Activated CD8-positive, alpha-beta memory T cell treated with anti-CD3 and anti-CD28 coated beads, Interleukin-2, amount 10 ng/mL, durations not matched to agents 7 days and 5 days (primary cell): ENCODE data around the gene CAGE1. TPM values are rescaled to one million over a fixed set of nuclear protein-coding genes. Genes with fewer than 3 reads are reported as not detected.
A peak's percentile ranks its signal among the peaks of the same experiment; 100 is the strongest.
"Not testable (repeated sequence)": the region's sequence is repeated elsewhere in the genome, so short reads cannot be mapped to it uniquely, and the experiment has no call there.

ENCODE experiments used
- ATAC-seq: fragments of 150-1000 bp; cut with Tn5 transposase; one replicate; pipeline ENCODE4 v1.10.0; 2021; ENCODE audit warnings: moderate library complexity
- CTCF ChIA-PET: fragments of 350-600 bp; sonication (Branson Sonifier 250); formaldehyde crosslinking; loops from one replicate; lab custom pipeline; 2021; ENCODE audit warnings: antibody characterized with exemption; lab: Charles Lee
- DNase-seq: peaks from one replicate; pipeline ENCODE4 v3.0.0-alpha.2; 2020
- H3K27ac Mint-ChIP-seq: one replicate; pipeline ENCODE4 v1.8.0; 2021; ENCODE audit warnings: mild to moderate bottlenecking, mixed read lengths
- H3K27me3 Mint-ChIP-seq: one replicate; pipeline ENCODE4 v1.8.0; 2021; ENCODE audit warnings: mixed read lengths
- H3K36me3 Mint-ChIP-seq: one replicate; pipeline ENCODE4 v1.8.0; 2021; ENCODE audit warnings: mild to moderate bottlenecking, mixed read lengths
- H3K4me1 Mint-ChIP-seq: one replicate; pipeline ENCODE4 v1.8.0; 2021; ENCODE audit warnings: mixed read lengths
- H3K4me3 Mint-ChIP-seq: one replicate; pipeline ENCODE4 v1.8.0; 2021; ENCODE audit warnings: mild to moderate bottlenecking, moderate library complexity, mixed read lengths
- H3K9me3 Mint-ChIP-seq: one replicate; pipeline ENCODE4 v1.8.0; 2022; ENCODE audit warnings: low read depth, mixed read lengths
- total RNA-seq, 2 experiments: library from RNA; stranded (reverse); gene quantifications; one replicate each; pipeline ENCODE4 v1.2.3, GENCODE V29; 2021

CAGE1 gene
- total RNA-seq, 2 experiments from 2014 or later, result 0.18 TPM; not detected in 1

- H3K4me3 Mint-ChIP-seq, result no peak overlapping the region
- H3K27ac Mint-ChIP-seq, result no peak overlapping the region
- CTCF ChIA-PET, result no interaction called here
Measured at GRCh38 chr6:7392402-7392801, 2.9 kb upstream of the CAGE1 start.

GRCh38 chr6:7391151-7391550 is 1.6 kb upstream of the CAGE1 start:
- CTCF ChIA-PET, result interaction anchor here (1.1 kb wide), 1 partner anchor 116 kb away, joined by 4 read pairs; no protein-coding TSS in a partner anchor
- H3K4me1 Mint-ChIP-seq, result peaks cover 44% of the 10 kb centered on the region

More at GRCh38 chr6:7392402-7392801, 2.9 kb upstream of the CAGE1 start:
- peaks cover 30% of the 10 kb centered on the region for H3K36me3 Mint-ChIP-seq
- peaks cover 44% of the 10 kb centered on the region for H3K4me1 Mint-ChIP-seq
- no peaks in the 10 kb centered on the region for H3K27me3 Mint-ChIP-seq
- no peaks in the 10 kb centered on the region for H3K9me3 Mint-ChIP-seq
- DNase-seq (no peak), ATAC-seq (no peak)

GRCh38 chr6:7390226-7390878 is 810 bp upstream of the CAGE1 start:
- ATAC-seq (peak; percentile 16), DNase-seq (no peak)
- H3K4me1 Mint-ChIP-seq, result peaks cover 44% of the 10 kb centered on the region
- peak overlapping the region; percentile 96 for H3K27ac Mint-ChIP-seq
- peak overlapping the region; percentile 90 for H3K4me3 Mint-ChIP-seq
- CTCF ChIA-PET, result interaction anchor here (1.4 to 1.7 kb wide), 2 partner anchors 20 to 115 kb away, joined by 3 to 5 read pairs; no protein-coding TSS in a partner anchor
- H3K27me3 Mint-ChIP-seq, result no peaks in the 10 kb centered on the region
- peaks cover 24% of the 10 kb centered on the region for H3K36me3 Mint-ChIP-seq
- no peaks in the 10 kb centered on the region for H3K9me3 Mint-ChIP-seq

More at GRCh38 chr6:7391151-7391550, 1.6 kb upstream of the CAGE1 start:
- Mint-ChIP-seq H3K4me3 (peak overlapping the region; percentile 90), H3K9me3 (no peaks in the 10 kb centered on the region), H3K27ac (no peak overlapping the region), H3K27me3 (no peaks in the 10 kb centered on the region), H3K36me3 (peaks cover 30% of the 10 kb centered on the region)
- no peak for ATAC-seq
- no peak for DNase-seq

- no peaks in the 10 kb centered on the region for H3K9me3 Mint-ChIP-seq
- CTCF ChIA-PET, result interaction anchor here (1.3 to 1.7 kb wide), 2 partner anchors 60 to 114 kb away, joined by 3 to 5 read pairs; no protein-coding TSS in a partner anchor
- peak overlapping the region; percentile 96 for H3K27ac Mint-ChIP-seq
- DNase-seq (no peak), ATAC-seq (no peak)
- H3K36me3 Mint-ChIP-seq, result peaks cover 16% of the 10 kb centered on the region
- H3K4me3 Mint-ChIP-seq, result peak overlapping the region; percentile 90
- peaks cover 43% of the 10 kb centered on the region for H3K4me1 Mint-ChIP-seq
- H3K27me3 Mint-ChIP-seq, result no peaks in the 10 kb centered on the region
Measured at GRCh38 chr6:7389162-7389450, 436 bp downstream of the CAGE1 start.

- Mint-ChIP-seq H3K4me3 (no peak overlapping the region), H3K27ac (no peak overlapping the region), H3K9me3 (no peaks in the 10 kb centered on the region), H3K4me1 (no peaks in the 10 kb centered on the region), H3K27me3 (peaks cover 6% of the 10 kb centered on the region), H3K36me3 (no peaks in the 10 kb centered on the region)
- DNase-seq (no peak), ATAC-seq (no peak)
- CTCF ChIA-PET, result no interaction called here
Measured at GRCh38 chr6:7381092-7381491, 8.4 kb downstream of the CAGE1 start.

GRCh38 chr6:7378740-7379139 is 10.8 kb downstream of the CAGE1 start:
- H3K27ac Mint-ChIP-seq, result no peak overlapping the region
- H3K4me3 Mint-ChIP-seq, result no peak overlapping the region
- ATAC-seq (no peak), DNase-seq (no peak)
- H3K36me3 Mint-ChIP-seq, result no peaks in the 10 kb centered on the region
- CTCF ChIA-PET, result no interaction called here
- peaks cover 6% of the 10 kb centered on the region for H3K27me3 Mint-ChIP-seq
- H3K4me1 Mint-ChIP-seq, result no peaks in the 10 kb centered on the region
- H3K9me3 Mint-ChIP-seq, result no peaks in the 10 kb centered on the region

GRCh38 chr6:7377961-7378360 is 11.6 kb downstream of the CAGE1 start:
- Mint-ChIP-seq H3K27me3 (peaks cover 14% of the 10 kb centered on the region), H3K27ac (no peak overlapping the region), H3K9me3 (no peaks in the 10 kb centered on the region), H3K4me3 (no peak overlapping the region), H3K36me3 (no peaks in the 10 kb centered on the region), H3K4me1 (no peaks in the 10 kb centered on the region)
- CTCF ChIA-PET, result no interaction called here
- ATAC-seq (no peak), DNase-seq (no peak)

GRCh38 chr6:7373739-7374138 is 15.8 kb downstream of the CAGE1 start:
- CTCF ChIA-PET, result interaction anchor here (1.2 kb wide), 1 partner anchor 9 kb away, joined by 3 read pairs; no protein-coding TSS in a partner anchor
- H3K27ac Mint-ChIP-seq, result no peak overlapping the region
- ATAC-seq (no peak), DNase-seq (no peak)
- H3K36me3 Mint-ChIP-seq, result no peaks in the 10 kb centered on the region
- peaks cover 10% of the 10 kb centered on the region for H3K27me3 Mint-ChIP-seq
- H3K4me1 Mint-ChIP-seq, result no peaks in the 10 kb centered on the region
- no peaks in the 10 kb centered on the region for H3K9me3 Mint-ChIP-seq
- no peak overlapping the region for H3K4me3 Mint-ChIP-seq

- H3K27me3 Mint-ChIP-seq, result peaks cover 12% of the 10 kb centered on the region
- CTCF ChIA-PET, result no interaction called here
Measured at GRCh38 chr6:7367408-7367807, 22.1 kb downstream of the CAGE1 start.

GRCh38 chr6:7351916-7352315 is 37.6 kb downstream of the CAGE1 start:
- not testable (repeated sequence) for H3K4me3 Mint-ChIP-seq, DNase-seq, H3K4me1 Mint-ChIP-seq, H3K27ac Mint-ChIP-seq, H3K9me3 Mint-ChIP-seq, H3K36me3 Mint-ChIP-seq, ATAC-seq
- CTCF ChIA-PET, result interaction anchor here (0.6 kb wide), 1 partner anchor 100 kb away, joined by 3 read pairs; no protein-coding TSS in a partner anchor
- peaks cover 55% of the 10 kb centered on the region for H3K27me3 Mint-ChIP-seq

More at GRCh38 chr6:7367408-7367807, 22.1 kb downstream of the CAGE1 start:
- no peaks in the 10 kb centered on the region for H3K9me3 Mint-ChIP-seq
- DNase-seq (no peak), ATAC-seq (no peak)
- H3K4me1 Mint-ChIP-seq, result no peaks in the 10 kb centered on the region
- H3K36me3 Mint-ChIP-seq, result no peaks in the 10 kb centered on the region
- H3K27ac Mint-ChIP-seq, result no peak overlapping the region
- no peak overlapping the region for H3K4me3 Mint-ChIP-seq

- H3K4me1 Mint-ChIP-seq, CTCF ChIA-PET, H3K9me3 Mint-ChIP-seq, DNase-seq, H3K36me3 Mint-ChIP-seq, ATAC-seq, H3K27ac Mint-ChIP-seq, H3K4me3 Mint-ChIP-seq: not testable (repeated sequence)
- H3K27me3 Mint-ChIP-seq, result peaks cover 55% of the 10 kb centered on the region
Measured at GRCh38 chr6:7350591-7350990, 39.0 kb downstream of the CAGE1 start.

- peaks cover 40% of the 10 kb centered on the region for H3K27me3 Mint-ChIP-seq
- DNase-seq, ATAC-seq, H3K9me3 Mint-ChIP-seq, H3K36me3 Mint-ChIP-seq, CTCF ChIA-PET, H3K27ac Mint-ChIP-seq, H3K4me1 Mint-ChIP-seq, H3K4me3 Mint-ChIP-seq: not testable (repeated sequence)
Measured at GRCh38 chr6:7347551-7347997, 42.0 kb downstream of the CAGE1 start.

GRCh38 chr6:7344773-7345450 is 44.6 kb downstream of the CAGE1 start:
- peaks cover 16% of the 10 kb centered on the region for H3K27me3 Mint-ChIP-seq
- CTCF ChIA-PET, H3K4me3 Mint-ChIP-seq, H3K27ac Mint-ChIP-seq, H3K4me1 Mint-ChIP-seq, ATAC-seq, H3K9me3 Mint-ChIP-seq, H3K36me3 Mint-ChIP-seq, DNase-seq: not testable (repeated sequence)
